Upper lobe of left lung (tissue), 4 donors: ENCODE data around the gene PPP4R3A.

Source experiments
- CTCF ChIP-seq, 6 experiments: fragments of 450-650 bp in 4 of 6; fragments of 200-600 bp in 2 of 6; sonication (generic) in 2 of 6; IDR thresholded peaks; one replicate each; pipeline ENCODE4 v1.5.1; 2016 to 2019; ENCODE audit warnings: antibody characterized with exemption in 6 of 6
- POLR2A ChIP-seq, 4 donors: fragments of 450-650 bp; IDR thresholded peaks; one replicate each; pipeline ENCODE4 v1.5.1; 2016 to 2017; ENCODE audit warnings: antibody characterized with exemption in 4 of 4, mild to moderate bottlenecking in 2 of 4
- POLR2AphosphoS5 ChIP-seq, 2 donors: sonication (generic); formaldehyde crosslinking; IDR thresholded peaks; one replicate each; pipeline ENCODE4 v1.5.1; 2017; ENCODE audit warnings: antibody characterized with exemption in 2 of 2

GRCh38 chr14:91554535-91555332, 44.6 kb upstream of the PPP4R3A start:
- TF ChIP-seq CTCF (IDR thresholded peaks at IDR 0.05) (no peak), POLR2A (IDR thresholded peaks at IDR 0.05) (no peak), POLR2AphosphoS5 (IDR thresholded peaks at IDR 0.05) (no peak)
